Colonic mucosa (tissue), 4 donors: Measurements from ENCODE around the gene RHBDD1. TPM values are rescaled to one million over a fixed set of nuclear protein-coding genes. Genes with fewer than 3 reads are reported as not detected.

Experiments used
- DNase-seq: peaks from one replicate; pipeline ENCODE4 v3.0.0-alpha.2; 2020
- H3K27ac ChIP-seq: fragments of 200-600 bp; one replicate; pipeline ENCODE4 v1.8.0; 2021
- H3K27me3 ChIP-seq: fragments of 200-600 bp; one replicate; pipeline ENCODE4 v1.8.0; 2021
- H3K36me3 ChIP-seq: fragments of 200-600 bp; one replicate; pipeline ENCODE4 v1.8.0; 2021
- H3K4me1 ChIP-seq: fragments of 200-600 bp; one replicate; pipeline ENCODE4 v1.8.0; 2021; ENCODE audit warnings: mild to moderate bottlenecking
- H3K4me3 ChIP-seq: fragments of 200-600 bp; one replicate; pipeline ENCODE4 v1.8.0; 2021
- H3K9ac ChIP-seq, 2 donors: one replicate each; pipeline ENCODE4 v1.7.0; 2013; ENCODE audit warnings: control low read depth in 2 of 2, low read depth in 2 of 2, low read length in 2 of 2
- H3K9me3 ChIP-seq: fragments of 200-600 bp; one replicate; pipeline ENCODE4 v1.8.0; 2021
- intact Hi-C: fragments of 100-400 bp; cut with DNase I; formaldehyde crosslinking; loops from one replicate; pipeline ENCODE4 v1.14.1; 2022
- total RNA-seq, 2 donors: library from RNA; stranded (reverse); fragmentation: NEBNext Ultra II Directional in 1 of 2; extraction: Animal tissue kit (Norgen Biotek cat#: 25700) in 1 of 2; gene quantifications; one replicate each; pipeline ENCODE4 v1.2.1, GENCODE V29; 2021
- TF ChIP-seq, protein P1 (sequence below): fragments of 200-600 bp; IDR thresholded peaks from one replicate; pipeline ENCODE4 v1.8.0; 2022; ENCODE audit warnings: antibody characterized with exemption, mild to moderate bottlenecking
- donor health status: healthy.
- donor health status: DM: no; HTN: no; CAD: no.
- donor health status: DM: no; HTN: no; CAD: no.

Gene RHBDD1
- total RNA-seq, 2 donors from 2014 or later, result 29.9 to 31.7 TPM

DNA sequence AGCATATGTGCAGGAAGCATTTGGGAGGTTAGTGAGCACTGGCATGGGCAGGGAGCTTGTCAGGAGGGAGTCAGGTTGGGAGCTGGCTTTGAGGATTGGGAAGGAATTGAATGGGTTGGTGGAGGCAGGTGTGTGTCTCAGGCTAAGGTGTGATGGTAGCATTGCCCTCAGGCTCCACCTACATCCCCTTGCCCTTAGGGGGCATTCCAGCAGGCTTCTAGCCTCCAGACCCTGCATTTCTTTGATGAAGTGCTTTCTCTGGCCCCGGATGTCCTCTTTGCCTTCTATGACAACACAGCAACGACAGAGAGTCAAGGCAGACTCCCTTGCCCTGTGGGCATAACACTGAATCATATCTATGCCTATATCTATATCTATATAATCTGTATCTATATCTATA lies 13.5 kb downstream of the RHBDD1 start:
- Histone ChIP-seq H3K9me3 (no peaks in the 10 kb centered on the region), H3K4me1 (no peaks in the 10 kb centered on the region), H3K4me3 (no peak overlapping the region), H3K9ac (no peak overlapping the region), H3K27me3 (no peaks in the 10 kb centered on the region), H3K27ac (no peak overlapping the region), H3K36me3 (no peaks in the 10 kb centered on the region)
- no peak for DNase-seq
- TF ChIP-seq, protein P1, sequence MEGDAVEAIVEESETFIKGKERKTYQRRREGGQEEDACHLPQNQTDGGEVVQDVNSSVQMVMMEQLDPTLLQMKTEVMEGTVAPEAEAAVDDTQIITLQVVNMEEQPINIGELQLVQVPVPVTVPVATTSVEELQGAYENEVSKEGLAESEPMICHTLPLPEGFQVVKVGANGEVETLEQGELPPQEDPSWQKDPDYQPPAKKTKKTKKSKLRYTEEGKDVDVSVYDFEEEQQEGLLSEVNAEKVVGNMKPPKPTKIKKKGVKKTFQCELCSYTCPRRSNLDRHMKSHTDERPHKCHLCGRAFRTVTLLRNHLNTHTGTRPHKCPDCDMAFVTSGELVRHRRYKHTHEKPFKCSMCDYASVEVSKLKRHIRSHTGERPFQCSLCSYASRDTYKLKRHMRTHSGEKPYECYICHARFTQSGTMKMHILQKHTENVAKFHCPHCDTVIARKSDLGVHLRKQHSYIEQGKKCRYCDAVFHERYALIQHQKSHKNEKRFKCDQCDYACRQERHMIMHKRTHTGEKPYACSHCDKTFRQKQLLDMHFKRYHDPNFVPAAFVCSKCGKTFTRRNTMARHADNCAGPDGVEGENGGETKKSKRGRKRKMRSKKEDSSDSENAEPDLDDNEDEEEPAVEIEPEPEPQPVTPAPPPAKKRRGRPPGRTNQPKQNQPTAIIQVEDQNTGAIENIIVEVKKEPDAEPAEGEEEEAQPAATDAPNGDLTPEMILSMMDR, result no peak
- intact Hi-C loops, result no loop called here

DNA sequence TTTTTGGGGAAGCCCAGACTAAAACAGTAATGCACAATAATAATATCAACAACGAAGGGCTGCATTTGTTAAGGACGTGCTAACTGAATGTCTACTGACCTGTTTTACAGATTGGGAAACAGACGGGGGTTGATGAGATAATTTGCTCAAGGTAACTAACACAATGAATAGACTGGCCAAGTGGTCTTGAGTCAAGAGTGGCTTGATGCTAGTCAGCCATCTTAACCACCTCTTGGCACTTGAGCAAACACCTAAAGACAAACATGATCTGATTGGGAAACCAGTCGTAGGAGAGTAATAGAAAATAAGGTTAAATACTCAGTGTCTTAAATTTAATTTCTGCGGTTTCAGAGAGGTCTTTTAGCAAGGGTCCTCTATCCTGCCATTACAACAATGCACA lies 14.2 kb downstream of the RHBDD1 start:
- Histone ChIP-seq H3K9ac (no peak overlapping the region), H3K4me1 (no peaks in the 10 kb centered on the region), H3K27me3 (no peaks in the 10 kb centered on the region), H3K9me3 (no peaks in the 10 kb centered on the region), H3K27ac (no peak overlapping the region), H3K4me3 (no peak overlapping the region), H3K36me3 (no peaks in the 10 kb centered on the region)
- intact Hi-C loops, result no loop called here
- no peak for DNase-seq
- TF ChIP-seq, protein P1, result no peak

DNA sequence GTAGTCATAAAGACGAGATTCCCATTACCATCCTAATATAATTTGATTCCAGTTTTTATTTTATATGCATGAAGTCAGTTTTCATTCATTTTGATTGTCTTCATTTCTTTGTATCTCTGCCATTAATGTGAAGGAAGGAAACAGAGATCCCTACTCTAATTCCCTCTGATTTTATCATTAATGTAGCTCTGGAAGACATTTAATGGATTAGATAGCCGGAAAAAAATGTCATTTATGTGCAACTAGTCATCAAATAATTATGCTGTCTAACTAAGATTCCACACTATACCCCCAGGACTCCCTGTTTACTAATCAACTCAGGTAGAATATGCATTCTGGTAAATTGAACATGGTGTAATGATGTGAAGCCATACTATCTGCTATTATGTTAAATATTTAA lies 19.9 kb downstream of the RHBDD1 start:
- Histone ChIP-seq H3K9ac (no peak overlapping the region), H3K4me3 (no peak overlapping the region), H3K4me1 (no peaks in the 10 kb centered on the region), H3K27me3 (no peaks in the 10 kb centered on the region), H3K27ac (no peak overlapping the region), H3K36me3 (no peaks in the 10 kb centered on the region), H3K9me3 (no peaks in the 10 kb centered on the region)
- intact Hi-C loops, result no loop called here
- DNase-seq, result no peak
- TF ChIP-seq, protein P1, result no peak

DNA sequence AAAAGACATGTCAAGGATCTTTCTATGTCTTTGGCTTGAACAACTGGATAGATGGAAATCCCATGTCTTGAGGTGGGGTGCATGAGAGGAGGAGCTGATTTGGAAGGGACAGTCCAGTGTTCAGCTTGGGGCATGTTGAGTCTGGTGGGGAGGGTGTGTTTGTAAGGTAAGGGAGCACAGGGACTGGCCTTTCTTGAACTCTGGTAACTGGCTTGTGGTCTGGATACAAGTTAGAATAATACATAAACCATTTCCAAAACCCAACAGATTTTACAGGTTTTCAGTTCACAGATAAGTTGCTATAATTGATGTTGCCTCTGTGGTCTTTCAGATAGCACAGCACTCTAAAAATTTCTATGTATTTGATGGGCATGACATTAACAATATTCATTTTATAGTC lies 24.2 kb downstream of the RHBDD1 start:
- H3K9me3 ChIP-seq, result no peaks in the 10 kb centered on the region
- H3K4me1 ChIP-seq, result no peaks in the 10 kb centered on the region
- H3K4me3 ChIP-seq, result no peak overlapping the region
- no peak for DNase-seq
- TF ChIP-seq, protein P1, result no peak
- no peaks in the 10 kb centered on the region for H3K36me3 ChIP-seq
- no peaks in the 10 kb centered on the region for H3K27me3 ChIP-seq
- H3K9ac ChIP-seq, result no peak overlapping the region
- no peak overlapping the region for H3K27ac ChIP-seq
- intact Hi-C loops, result no loop called here

DNA sequence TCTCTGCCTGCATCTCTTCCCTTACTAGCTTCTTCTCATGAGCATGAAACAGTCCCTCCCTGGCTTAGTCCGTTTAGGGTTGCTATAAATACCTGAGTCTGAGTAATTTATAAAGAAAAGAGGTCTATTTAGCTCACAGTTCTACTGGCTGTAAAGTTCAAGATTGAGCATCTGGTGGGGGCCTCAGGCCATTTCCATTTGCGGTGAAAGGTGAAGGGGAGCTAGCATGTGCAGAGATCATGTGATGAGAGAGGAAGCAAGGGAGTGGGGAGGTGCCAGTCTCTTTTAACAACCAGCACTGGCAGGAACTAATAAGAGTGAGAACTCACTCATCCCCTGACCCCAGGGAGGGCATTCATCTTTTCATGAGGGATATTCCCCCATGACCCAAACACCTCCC lies 26.8 kb downstream of the RHBDD1 start:
- Histone ChIP-seq H3K27me3 (no peaks in the 10 kb centered on the region), H3K9ac (no peak overlapping the region), H3K9me3 (no peaks in the 10 kb centered on the region), H3K4me3 (no peak overlapping the region), H3K27ac (no peak overlapping the region), H3K36me3 (no peaks in the 10 kb centered on the region), H3K4me1 (no peaks in the 10 kb centered on the region)
- intact Hi-C loops, result no loop called here
- TF ChIP-seq, protein P1, result no peak
- no peak for DNase-seq

DNA sequence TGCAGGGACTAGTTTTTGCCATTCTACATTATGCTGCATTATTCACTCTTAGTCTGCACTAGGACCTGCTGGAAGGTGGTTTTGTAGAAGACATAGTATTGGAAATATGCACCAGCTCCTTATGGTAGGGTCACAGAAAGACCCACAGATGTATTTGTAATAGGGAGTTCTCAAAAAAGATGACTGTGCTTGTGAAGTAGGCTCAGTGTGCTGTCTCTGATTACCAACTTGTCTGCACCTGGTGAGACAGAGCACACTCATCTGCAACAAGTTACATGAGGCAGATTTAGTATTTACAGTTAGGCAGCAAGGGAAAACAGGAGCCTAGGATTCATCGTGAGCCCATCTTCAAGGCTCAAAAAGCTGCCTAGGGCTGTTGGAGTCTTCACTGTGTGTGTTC lies 29.4 kb downstream of the RHBDD1 start:
- Histone ChIP-seq H3K4me1 (no peaks in the 10 kb centered on the region), H3K36me3 (no peaks in the 10 kb centered on the region), H3K9ac (no peak overlapping the region), H3K9me3 (no peaks in the 10 kb centered on the region), H3K27me3 (no peaks in the 10 kb centered on the region), H3K4me3 (no peak overlapping the region), H3K27ac (no peak overlapping the region)
- TF ChIP-seq, protein P1, result no peak
- intact Hi-C loops, result no loop called here
- DNase-seq, result no peak
